OCI-LY3 (cell line): Measurements from ENCODE around the gene RASA4.
"Not testable (repeated sequence)": the region's sequence is repeated elsewhere in the genome, so short reads cannot be mapped to it uniquely, and the experiment has no call there.

Experiments
- CTCF ChIP-seq: fragments of 200-600, 300-600 bp; sonication (generic); IDR thresholded peaks from 2 replicates; pipeline ENCODE4 v1.5.1; 2014; ENCODE audit warnings: antibody characterized with exemption, low read length, low read depth
- EZH2phosphoT487 ChIP-seq: fragments of 200-600 bp; shearing (Covaris generic); IDR thresholded peaks from 2 replicates; pipeline ENCODE4 v1.6.1; 2018; ENCODE audit warnings: antibody characterized with exemption, mixed run types, low read depth

GRCh38 chr7:102572261-102573239 lies 44.0 kb downstream of the RASA4 start, which contains the start of gene POLR2J3:
- TF ChIP-seq CTCF: peak; percentile 18; the same call in 1 of the 2 replicates
- TF ChIP-seq EZH2phosphoT487: not testable (repeated sequence)
